ENCODE data around the gene ARSA.
"Not testable (repeated sequence)": the region's sequence is repeated elsewhere in the genome, so short reads cannot be mapped to it uniquely, and the experiment has no call there.

Gene ARSA

GRCh38 chr22:50665212-50665611 is 37.3 kb upstream of the ARSA start:
- TF ChIP-seq Cebpa-rat (IDR thresholded peaks at IDR 0.05), result no peak
- no peaks in the 10 kb centered on the region for H3K36me3 ChIP-seq
- no peaks in the 10 kb centered on the region for H4K20me1 ChIP-seq

GRCh38 chr22:50660306-50660705 is 32.4 kb upstream of the ARSA start:
- Histone ChIP-seq H3K9ac (no peak overlapping the region), H3K9me3 (replicated peaks in 1 of 11) (peaks cover 0 to 10% (median 0%) of the 10 kb centered on the region in 11 experiments; a peak in 5 of 22 replicates), H4K20me1 (no peaks in the 10 kb centered on the region), H3K4me2 (no peak overlapping the region), H3K27ac (no peak overlapping the region), H3K4me3 (no peak overlapping the region), H3K27me3 (no peaks in the 10 kb centered on the region), H3K4me1 (peaks cover 12 to 40% (median 28%) of the 10 kb centered on the region in 10 experiments; a peak in 17 of 20 replicates), H3K36me3 (no peaks in the 10 kb centered on the region)
- no peak for TF ChIP-seq Cebpa-rat (IDR thresholded peaks at IDR 0.05)

More at GRCh38 chr22:50665212-50665611, 37.3 kb upstream of the ARSA start:
- no peak overlapping the region for H3K4me3 ChIP-seq
- peaks cover 0 to 9% (median 0%) of the 10 kb centered on the region in 11 experiments; a peak in 3 of 22 replicates for H3K9me3 ChIP-seq (replicated peaks in 1 of 11)
- H3K4me1 ChIP-seq, result peaks cover 0 to 12% (median 8%) of the 10 kb centered on the region in 10 experiments; a peak in 10 of 20 replicates
- H3K9ac ChIP-seq, result no peak overlapping the region
- no peak overlapping the region for H3K4me2 ChIP-seq
- no peaks in the 10 kb centered on the region for H3K27me3 ChIP-seq
- no peak overlapping the region for H3K27ac ChIP-seq

- not testable (repeated sequence) for H3K27ac ChIP-seq, H3K27me3 ChIP-seq, H3K36me3 ChIP-seq, H3K4me3 ChIP-seq, H3K4me2 ChIP-seq, H3K9ac ChIP-seq, H4K20me1 ChIP-seq
- Histone ChIP-seq H3K4me1 (peaks cover 12 to 46% (median 30%) of the 10 kb centered on the region in 10 experiments; a peak in 17 of 20 replicates), H3K9me3 (replicated peaks in 1 of 11) (peaks cover 0 to 10% (median 0%) of the 10 kb centered on the region in 11 experiments; a peak in 6 of 22 replicates)
Observed at GRCh38 chr22:50659711-50660110, 31.8 kb upstream of the ARSA start.

- H3K27me3 ChIP-seq, result no peaks in the 10 kb centered on the region
- no peaks in the 10 kb centered on the region for H4K20me1 ChIP-seq
- no peak overlapping the region for H3K27ac ChIP-seq
- H3K36me3 ChIP-seq, result no peaks in the 10 kb centered on the region
- TF ChIP-seq Cebpa-rat (IDR thresholded peaks at IDR 0.05), result no peak
- peak overlapping the region in 2 of 11 experiments; percentile 77 to 78; a peak in 3 of 22 replicates for H3K4me2 ChIP-seq
- no peak overlapping the region for H3K4me3 ChIP-seq
- no peak overlapping the region for H3K9ac ChIP-seq
- peaks cover 9 to 48% (median 28%) of the 10 kb centered on the region in 10 experiments; a peak in 17 of 20 replicates for H3K4me1 ChIP-seq
- H3K9me3 ChIP-seq (replicated peaks in 1 of 11), result peaks cover 0 to 25% (median 7%) of the 10 kb centered on the region in 11 experiments; a peak in 10 of 22 replicates
Observed at GRCh38 chr22:50657925-50658324, 30.0 kb upstream of the ARSA start.

DNA sequence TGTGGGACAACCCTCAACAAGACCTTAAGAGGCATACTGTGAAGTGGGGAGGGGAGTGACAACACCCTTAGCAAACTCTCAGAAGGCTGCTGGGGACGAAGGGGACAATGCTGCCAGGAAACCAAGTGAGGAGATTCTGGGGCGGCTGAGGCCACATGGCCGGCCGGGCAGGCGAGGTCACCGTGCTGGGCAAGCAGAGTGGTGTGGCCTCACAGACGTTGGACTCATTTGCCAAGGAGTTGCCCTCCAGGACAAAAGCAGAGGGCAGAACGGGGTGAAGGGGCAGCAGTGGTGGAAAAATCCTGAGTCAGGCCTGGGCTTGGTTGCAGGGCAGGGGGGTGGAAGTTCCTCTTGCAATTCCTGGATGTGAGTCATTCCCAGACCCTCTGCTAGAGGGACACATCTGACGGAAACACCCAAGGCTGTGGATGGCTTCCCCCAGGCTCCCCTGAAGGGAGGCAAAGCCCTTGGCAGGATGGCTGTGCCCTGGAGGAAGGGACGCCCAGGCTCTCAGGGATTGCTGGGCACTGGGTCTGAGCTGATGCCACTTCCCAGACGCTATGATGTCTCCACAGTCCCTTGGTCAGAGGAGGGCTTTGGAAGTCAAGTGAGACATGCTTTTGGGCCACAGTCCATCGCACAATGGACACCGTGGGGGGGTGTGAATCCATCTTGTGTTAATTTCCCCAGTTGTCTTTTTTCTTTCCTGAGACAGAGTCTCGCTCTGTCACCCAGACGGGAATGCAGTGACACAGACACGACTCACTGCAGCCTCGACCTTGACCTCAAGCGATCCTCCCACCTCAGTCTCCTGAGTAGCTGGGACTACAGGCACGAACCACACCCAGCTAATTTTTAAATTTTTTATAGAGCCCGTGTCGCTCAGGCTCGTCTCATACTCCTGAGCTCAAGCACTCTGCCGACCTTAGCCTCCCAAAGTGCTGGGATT is 28.4 kb upstream of the ARSA start:
- Histone ChIP-seq H3K4me2 (peak overlapping the region in 9 of 11 experiments; percentile 5 to 78 (median 67); a peak in 16 of 22 replicates), H3K36me3 (no peaks in the 10 kb centered on the region), H3K4me3 (0 out of 20 replicates have a peak overlapping the region, but pooled peaks of 1 of the 10 experiments have one; percentile 15), H3K27me3 (no peaks in the 10 kb centered on the region), H3K9me3 (replicated peaks in 1 of 11) (peaks cover 0 to 32% (median 10%) of the 10 kb centered on the region in 11 experiments; a peak in 13 of 22 replicates), H4K20me1 (no peaks in the 10 kb centered on the region), H3K4me1 (peaks cover 6 to 48% (median 28%) of the 10 kb centered on the region in 10 experiments; a peak in 17 of 20 replicates), H3K9ac (peak overlapping the region in 8 of 11 experiments; percentile 4 to 50 (median 21); a peak in 10 of 22 replicates), H3K27ac (peak overlapping the region in 8 of 11 experiments; percentile 35 to 81 (median 66); a peak in 16 of 22 replicates)
- no peak for TF ChIP-seq Cebpa-rat (IDR thresholded peaks at IDR 0.05)

- Histone ChIP-seq H3K4me2 (peak overlapping the region in 2 of 11 experiments; percentile 70 to 77; a peak in 1 of 22 replicates), H3K9me3 (replicated peaks in 1 of 11) (peaks cover 17 to 43% (median 24%) of the 10 kb centered on the region in 11 experiments)
- not testable (repeated sequence) for H3K27ac ChIP-seq
Observed at GRCh38 chr22:50654664-50655063, 26.7 kb upstream of the ARSA start.

GRCh38 chr22:50653256-50653655 is 25.3 kb upstream of the ARSA start:
- Histone ChIP-seq H3K36me3 (no peaks in the 10 kb centered on the region), H3K4me3 (no peak overlapping the region), H3K27me3 (no peaks in the 10 kb centered on the region), H3K4me1 (peaks cover 0 to 37% (median 24%) of the 10 kb centered on the region in 10 experiments; a peak in 16 of 20 replicates), H4K20me1 (no peaks in the 10 kb centered on the region), H3K9me3 (replicated peaks in 1 of 11) (peaks cover 31 to 54% (median 38%) of the 10 kb centered on the region in 11 experiments), H3K4me2 (no peak overlapping the region), H3K27ac (no peak overlapping the region), H3K9ac (no peak overlapping the region)
- TF ChIP-seq Cebpa-rat (IDR thresholded peaks at IDR 0.05), result no peak

More at GRCh38 chr22:50654664-50655063, 26.7 kb upstream of the ARSA start:
- not testable (repeated sequence) for H3K4me3 ChIP-seq, H3K27me3 ChIP-seq, H3K36me3 ChIP-seq, H4K20me1 ChIP-seq, H3K9ac ChIP-seq
- peaks cover 6 to 48% (median 28%) of the 10 kb centered on the region in 10 experiments; a peak in 17 of 20 replicates for H3K4me1 ChIP-seq

DNA sequence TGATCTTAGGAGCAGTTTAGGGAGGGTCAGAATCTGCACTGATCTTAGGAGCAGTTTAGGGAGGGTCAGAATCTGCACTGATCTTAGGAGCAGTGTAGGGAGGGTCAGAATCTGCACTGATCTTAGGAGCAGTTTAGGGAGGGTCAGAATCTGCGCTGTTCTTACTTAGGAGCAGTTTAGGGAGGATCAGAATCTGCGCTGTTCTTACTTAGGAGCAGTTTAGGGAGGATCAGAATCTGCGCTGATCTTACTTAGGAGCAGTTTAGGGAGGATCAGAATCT is 15.8 kb upstream of the ARSA start:
- H3K27ac ChIP-seq, H3K4me2 ChIP-seq, H3K4me1 ChIP-seq, H3K4me3 ChIP-seq, H4K20me1 ChIP-seq, H3K36me3 ChIP-seq: not testable (repeated sequence)
- Histone ChIP-seq H3K9me3 (replicated peaks in 1 of 11) (peaks cover 20 to 34% (median 29%) of the 10 kb centered on the region in 11 experiments), H3K27me3 (peaks cover 0 to 11% (median 6%) of the 10 kb centered on the region in 11 experiments; a peak in 9 of 22 replicates), H3K9ac (peak overlapping the region in 3 of 11 experiments; percentile 0 to 29 (median 25); a peak in 4 of 22 replicates)

- peaks cover 15 to 28% (median 24%) of the 10 kb centered on the region in 11 experiments for H3K9me3 ChIP-seq (replicated peaks in 1 of 11)
- H3K4me3 ChIP-seq, H4K20me1 ChIP-seq, H3K27ac ChIP-seq, H3K36me3 ChIP-seq, H3K4me1 ChIP-seq, H3K4me2 ChIP-seq: not testable (repeated sequence)
- H3K9ac ChIP-seq, result peak overlapping the region in 3 of 11 experiments; percentile 0 to 29 (median 25); a peak in 4 of 22 replicates
- H3K27me3 ChIP-seq, result peaks cover 0 to 11% (median 6%) of the 10 kb centered on the region in 11 experiments; a peak in 9 of 22 replicates
Observed at GRCh38 chr22:50643021-50643820, 15.3 kb upstream of the ARSA start.

All from BLaER1 treated with 17β-estradiol and CSF1 and Interleukin-3, amounts not matched to agents 10 nM and 100 nM (cell line).